Stimulated activated CD8-positive, alpha-beta memory T cell treated with anti-CD3 and anti-CD28 coated beads, Interleukin-7, amount 100 ng/mL, for 4 hours (primary cell): Measurements from ENCODE around the gene KRTCAP3.
"Not testable (repeated sequence)": the region's sequence is repeated elsewhere in the genome, so short reads cannot be mapped to it uniquely, and the experiment has no call there.

Experiments used
- DNase-seq, 2 donors: peaks; one replicate each; pipeline ENCODE4 v3.0.0-alpha.2; 2020; ENCODE audit warnings: low read depth in 2 of 2

Gene KRTCAP3

GRCh38 chr2:27441958-27442919 lies at the start of gene KRTCAP3:
KRTCAP3 (plus strand) TSS chr2:27442381; CDS start chr2:27442413, 32 bp downstream.
- DNase-seq: peak in 1 of 2 donors; percentile 29

- DNase-seq: no peak
These were observed 49.0 kb upstream of the KRTCAP3 start for GRCh38 chr2:27393225-27393624.

- DNase-seq: no peak
These were observed 43.2 kb upstream of the KRTCAP3 start for GRCh38 chr2:27398962-27399361.

- no peak for DNase-seq
These were observed 41.6 kb upstream of the KRTCAP3 start for GRCh38 chr2:27400348-27401135.

- DNase-seq: no peak
These were observed 34.2 kb upstream of the KRTCAP3 start for GRCh38 chr2:27407798-27408491.

GRCh38 chr2:27408601-27409320 lies 33.4 kb upstream of the KRTCAP3 start:
- peak in 1 of 2 donors; percentile 16 for DNase-seq

GRCh38 chr2:27409321-27410073 lies 32.7 kb upstream of the KRTCAP3 start, which contains the start of gene PPM1G:
PPM1G (minus strand) TSS chr2:27409591; CDS start chr2:27409422, 169 bp downstream.
- DNase-seq: peak; percentile 90 to 95

GRCh38 chr2:27412419-27413152 lies 29.6 kb upstream of the KRTCAP3 start:
- DNase-seq: no peak

GRCh38 chr2:27416151-27416550 lies 26.0 kb upstream of the KRTCAP3 start:
- DNase-seq: no peak

- DNase-seq: no peak
These were observed 21.2 kb upstream of the KRTCAP3 start for GRCh38 chr2:27420996-27421395.

GRCh38 chr2:27421660-27422250 lies 20.4 kb upstream of the KRTCAP3 start:
- no peak for DNase-seq

GRCh38 chr2:27422958-27423357 lies 19.2 kb upstream of the KRTCAP3 start:
- DNase-seq: no peak

GRCh38 chr2:27425039-27425438 lies 17.1 kb upstream of the KRTCAP3 start:
- not testable (repeated sequence) for DNase-seq

GRCh38 chr2:27427863-27428212 lies 14.3 kb upstream of the KRTCAP3 start:
- no peak for DNase-seq

GRCh38 chr2:27428213-27428977 lies 13.8 kb upstream of the KRTCAP3 start, which contains the start of gene NRBP1:
NRBP1 (plus strand) TSS chr2:27428631; CDS start chr2:27433274, 4,643 bp downstream.
- DNase-seq: peak; percentile 80 to 91

GRCh38 chr2:27428978-27429541 lies 13.1 kb upstream of the KRTCAP3 start:
- peak in 1 of 2 donors; percentile 72 for DNase-seq

GRCh38 chr2:27431395-27431794 lies 10.8 kb upstream of the KRTCAP3 start:
- peak in 1 of 2 donors; percentile 21 for DNase-seq

- DNase-seq: no peak
These were observed 6.6 kb upstream of the KRTCAP3 start for GRCh38 chr2:27435628-27436027.
